Thyroid gland (tissue), 4 donors: ENCODE data around the gene ZNF598. TPM values are rescaled to one million over a fixed set of nuclear protein-coding genes. Genes with fewer than 3 reads are reported as not detected.
A peak's percentile ranks its signal among the peaks of the same experiment; 100 is the strongest.

Source experiments
- DNase-seq, 2 donors: peaks; one replicate each; pipeline ENCODE4 v3.0.0-alpha.2; 2019
- H3K27ac ChIP-seq, 3 donors: fragments of 200-600 bp; sonication (generic); 1 replicate in 2 of 3; 2 replicates in 1 of 3; pipeline ENCODE4 v1.5.1; 2016 to 2019; ENCODE audit warnings: mild to moderate bottlenecking in 1 of 3, moderate library complexity in 1 of 3
- H3K27me3 ChIP-seq: fragments of 200-600 bp; sonication (generic); one replicate; pipeline ENCODE4 v1.5.1; 2019
- H3K36me3 ChIP-seq, 2 donors: fragments of 200-600 bp; sonication (generic); one replicate each; pipeline ENCODE4 v1.5.1; 2016 to 2019
- H3K4me1 ChIP-seq, 2 donors: fragments of 200-600 bp; sonication (generic); one replicate each; pipeline ENCODE4 v1.5.1; 2017 to 2019
- H3K4me3 ChIP-seq, 3 donors: fragments of 200-600 bp; sonication (generic); replicated peaks in 1 of 3; 1 replicate in 2 of 3; 2 replicates in 1 of 3; pipeline ENCODE4 v1.5.1; 2016; ENCODE audit warnings: mild to moderate bottlenecking in 1 of 3
- H3K9me3 ChIP-seq: fragments of 200-600 bp; sonication (generic); one replicate; pipeline ENCODE4 v1.5.1; 2017
- POLR2A ChIP-seq, 2 donors: fragments of 450-650 bp; IDR thresholded peaks; one replicate each; pipeline ENCODE4 v1.6.1; 2017; ENCODE audit warnings: antibody characterized with exemption in 2 of 2, mild to moderate bottlenecking in 2 of 2, moderate library complexity in 1 of 2
- WGBS, 2 donors: methylation state at CpG; one replicate each; pipeline ENCODE4 v1.1.5; 2017; 5-methylcytosine and 5-hydroxymethylcytosine counted together
- intact Hi-C: fragments of 100-400 bp; cut with DNase I; formaldehyde crosslinking; loops from one replicate; pipeline ENCODE4 v1.15.1; 2023
- total RNA-seq, 4 donors: library from RNA; depleted of rRNA; stranded (reverse); fragments of >200 nt; gene quantifications; one replicate each; pipeline ENCODE4 v1.2.3, GENCODE V29; 2016
- TF ChIP-seq, protein P1 (sequence below), 6 experiments: fragments of 200-600 bp in 3 of 6; fragments of 450-650 bp in 3 of 6; sonication (generic) in 3 of 6; IDR thresholded peaks; one replicate each; pipeline ENCODE4 v1.5.1; 2016 to 2019; ENCODE audit warnings: antibody characterized with exemption in 6 of 6, mild to moderate bottlenecking in 2 of 6, inconsistent platforms in 1 of 6, moderate library complexity in 1 of 6

The ZNF598 gene
- total RNA-seq, 4 donors from 2014 or later = 19.0 to 38.4 (median 27.4) TPM

DNA sequence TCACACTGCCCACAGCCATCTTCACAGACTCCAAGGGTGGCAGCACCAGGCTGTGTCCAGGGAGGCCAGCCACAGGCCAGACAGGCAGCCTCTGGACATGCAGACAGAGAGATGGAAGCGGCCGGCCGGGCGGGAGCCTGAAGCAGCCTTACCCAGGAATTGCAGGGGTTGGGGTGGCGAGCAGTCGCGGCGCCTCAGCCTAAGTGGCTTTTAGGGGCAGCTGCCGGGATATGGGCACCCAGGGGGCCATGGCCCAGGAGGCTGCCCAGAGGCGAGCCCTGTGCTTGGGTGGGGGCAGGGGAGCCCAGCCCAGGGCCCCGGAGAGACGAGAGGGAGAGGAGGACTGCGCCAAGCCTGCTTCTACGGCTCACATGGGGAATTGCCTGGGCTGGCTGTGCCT is 15.6 kb upstream of the ZNF598 start:
- no peak overlapping the region for H3K27ac ChIP-seq
- no peaks in the 10 kb centered on the region for H3K9me3 ChIP-seq
- WGBS, 2 donors = 96 to 100% methylated on average over 3 to 14 of the region's 14 CpGs
- DNase-seq = no peak
- H3K27me3 ChIP-seq = peaks cover 4% of the 10 kb centered on the region
- H3K4me1 ChIP-seq = peaks cover 11 to 46% of the 10 kb centered on the region in 2 donors
- H3K4me3 ChIP-seq = no peak overlapping the region
- intact Hi-C loops = no loop called here
- H3K36me3 ChIP-seq = no peaks in the 10 kb centered on the region
- TF ChIP-seq, protein P1, sequence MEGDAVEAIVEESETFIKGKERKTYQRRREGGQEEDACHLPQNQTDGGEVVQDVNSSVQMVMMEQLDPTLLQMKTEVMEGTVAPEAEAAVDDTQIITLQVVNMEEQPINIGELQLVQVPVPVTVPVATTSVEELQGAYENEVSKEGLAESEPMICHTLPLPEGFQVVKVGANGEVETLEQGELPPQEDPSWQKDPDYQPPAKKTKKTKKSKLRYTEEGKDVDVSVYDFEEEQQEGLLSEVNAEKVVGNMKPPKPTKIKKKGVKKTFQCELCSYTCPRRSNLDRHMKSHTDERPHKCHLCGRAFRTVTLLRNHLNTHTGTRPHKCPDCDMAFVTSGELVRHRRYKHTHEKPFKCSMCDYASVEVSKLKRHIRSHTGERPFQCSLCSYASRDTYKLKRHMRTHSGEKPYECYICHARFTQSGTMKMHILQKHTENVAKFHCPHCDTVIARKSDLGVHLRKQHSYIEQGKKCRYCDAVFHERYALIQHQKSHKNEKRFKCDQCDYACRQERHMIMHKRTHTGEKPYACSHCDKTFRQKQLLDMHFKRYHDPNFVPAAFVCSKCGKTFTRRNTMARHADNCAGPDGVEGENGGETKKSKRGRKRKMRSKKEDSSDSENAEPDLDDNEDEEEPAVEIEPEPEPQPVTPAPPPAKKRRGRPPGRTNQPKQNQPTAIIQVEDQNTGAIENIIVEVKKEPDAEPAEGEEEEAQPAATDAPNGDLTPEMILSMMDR (IDR thresholded peaks at IDR 0.05) = no peak
- TF ChIP-seq POLR2A (IDR thresholded peaks at IDR 0.05) = no peak

DNA sequence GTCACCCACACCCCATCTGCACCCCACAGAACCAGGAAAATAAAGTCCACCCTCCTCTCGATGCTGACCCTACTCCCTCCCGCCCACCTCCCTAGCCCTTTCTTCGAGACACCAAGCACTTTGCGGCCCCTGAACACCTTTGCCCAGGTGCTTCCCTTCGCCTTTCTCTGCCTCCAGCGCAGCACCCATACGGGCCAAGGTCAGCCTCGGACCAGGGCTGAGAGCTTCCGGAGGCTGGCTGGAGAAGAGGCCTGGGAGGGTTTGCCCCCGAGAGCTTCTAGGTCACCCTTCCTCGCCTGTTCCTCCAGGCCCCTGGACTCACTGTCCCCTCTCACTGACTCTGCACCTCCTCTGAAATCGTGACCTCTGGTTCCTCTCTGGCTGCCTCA is 14.4 kb upstream of the ZNF598 start:
- H3K9me3 ChIP-seq = no peaks in the 10 kb centered on the region
- H3K27ac ChIP-seq = peak overlapping the region in 2 of 3 donors; percentile 31 to 37
- no peaks in the 10 kb centered on the region for H3K36me3 ChIP-seq
- no peak overlapping the region for H3K4me3 ChIP-seq
- no peak for TF ChIP-seq POLR2A (IDR thresholded peaks at IDR 0.05)
- DNase-seq = no peak
- WGBS, 2 donors = 87 to 97% methylated on average over 12 of the region's 12 CpGs
- peaks cover 11 to 56% of the 10 kb centered on the region in 2 donors for H3K4me1 ChIP-seq
- H3K27me3 ChIP-seq = peaks cover 7% of the 10 kb centered on the region
- intact Hi-C loops = loop anchor here (5.0 kb wide), 1 partner anchor 128 kb away; no protein-coding TSS in a partner anchor

DNA sequence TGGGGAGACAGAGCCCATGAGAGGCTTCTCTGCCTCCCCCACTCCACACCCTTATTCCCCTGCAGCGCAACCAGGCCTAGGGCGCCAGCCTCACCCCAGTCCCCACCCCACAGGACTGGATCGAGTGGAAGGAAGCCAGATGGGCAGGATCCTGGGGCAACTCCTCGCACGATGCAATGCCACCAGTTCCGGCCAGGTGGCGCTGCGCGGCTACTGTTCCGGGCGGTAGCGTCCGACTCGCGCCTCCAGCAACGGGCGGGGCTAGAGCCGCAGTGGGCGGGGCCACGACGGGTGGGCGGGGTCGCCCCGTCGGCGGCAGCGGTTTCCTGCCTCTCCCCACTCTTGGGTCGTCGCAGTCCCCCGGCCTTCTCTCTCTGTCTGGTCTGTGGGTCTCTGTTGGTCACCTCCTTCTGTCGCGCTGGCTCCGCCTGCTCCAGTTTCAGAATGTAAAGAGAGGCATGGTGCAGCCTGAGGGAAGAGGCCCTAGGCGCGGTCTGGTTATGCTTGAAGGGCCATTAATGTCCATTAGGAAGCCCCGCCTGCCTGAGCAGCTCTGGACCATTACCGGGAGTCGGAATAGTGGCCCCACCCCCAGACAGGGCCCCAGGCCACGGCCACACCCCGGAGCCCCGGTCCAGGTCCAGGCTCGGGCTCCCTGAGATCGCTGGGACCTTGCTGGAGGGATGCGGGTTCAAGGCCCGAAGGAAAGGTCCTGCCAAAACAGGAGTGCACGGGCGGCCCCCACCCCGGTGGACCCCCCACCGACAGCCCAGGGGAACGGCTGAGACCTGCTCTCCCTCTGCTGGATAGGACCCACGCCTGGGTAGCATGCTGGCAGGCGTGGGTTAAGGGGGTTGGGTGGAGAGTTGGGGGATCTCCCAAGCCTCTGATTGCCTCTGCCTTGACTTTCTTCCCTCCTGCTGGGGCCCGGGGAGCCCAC is 13.7 kb upstream of the ZNF598 start:
- intact Hi-C loops = loop anchor here (5.0 kb wide), 1 partner anchor 129 kb away; no protein-coding TSS in a partner anchor
- peak overlapping the region in 1 of 3 donors; percentile 17 for H3K4me3 ChIP-seq
- no peaks in the 10 kb centered on the region for H3K36me3 ChIP-seq
- H3K27me3 ChIP-seq = peaks cover 7% of the 10 kb centered on the region
- TF ChIP-seq, protein P1 (IDR thresholded peaks at IDR 0.05) = peak; percentile 89 to 99 (median 98)
- TF ChIP-seq POLR2A (IDR thresholded peaks at IDR 0.05) = peak in 1 of 2 donors; percentile 51
- H3K9me3 ChIP-seq = no peaks in the 10 kb centered on the region
- H3K27ac ChIP-seq = peak overlapping the region; percentile 31 to 68 (median 37)
- peak; percentile 91 for DNase-seq
- H3K4me1 ChIP-seq = peaks cover 11 to 50% of the 10 kb centered on the region in 2 donors
- WGBS, 2 donors = 9 to 27% methylated on average over 13 to 31 of the region's 53 CpGs

DNA sequence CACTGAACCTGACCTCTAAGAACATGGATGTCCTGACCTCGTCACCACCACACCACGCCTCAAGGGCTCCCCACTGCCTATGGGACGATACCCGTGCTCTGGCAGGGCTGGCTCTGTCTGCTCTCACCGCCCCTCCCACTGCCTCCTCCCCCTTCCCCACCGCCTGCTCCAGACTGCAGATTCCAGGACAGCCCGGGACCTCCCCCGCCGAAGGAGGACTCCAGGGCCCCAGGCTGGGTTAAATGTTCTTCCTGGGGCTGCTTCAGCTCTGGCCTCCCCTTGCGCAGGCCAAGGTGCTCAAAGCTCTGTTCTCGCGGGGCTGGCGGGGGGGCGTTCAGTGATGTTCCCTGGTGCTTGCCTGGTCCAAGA is 13.1 kb upstream of the ZNF598 start:
- Histone ChIP-seq H3K4me1 (peaks cover 11 to 43% of the 10 kb centered on the region in 2 donors), H3K27ac (no peak overlapping the region), H3K36me3 (no peaks in the 10 kb centered on the region), H3K9me3 (no peaks in the 10 kb centered on the region), H3K27me3 (peaks cover 7% of the 10 kb centered on the region), H3K4me3 (peak overlapping the region in 1 of 3 donors; percentile 11)
- peak; percentile 28 to 48 for DNase-seq
- TF ChIP-seq POLR2A (IDR thresholded peaks at IDR 0.05) = no peak
- TF ChIP-seq, protein P1 (IDR thresholded peaks at IDR 0.05) = no peak
- WGBS, 2 donors = 3% methylated on average over 4 to 14 of the region's 14 CpGs
- intact Hi-C loops = loop anchor here (5.0 kb wide), 1 partner anchor 130 kb away; no protein-coding TSS in a partner anchor

DNA sequence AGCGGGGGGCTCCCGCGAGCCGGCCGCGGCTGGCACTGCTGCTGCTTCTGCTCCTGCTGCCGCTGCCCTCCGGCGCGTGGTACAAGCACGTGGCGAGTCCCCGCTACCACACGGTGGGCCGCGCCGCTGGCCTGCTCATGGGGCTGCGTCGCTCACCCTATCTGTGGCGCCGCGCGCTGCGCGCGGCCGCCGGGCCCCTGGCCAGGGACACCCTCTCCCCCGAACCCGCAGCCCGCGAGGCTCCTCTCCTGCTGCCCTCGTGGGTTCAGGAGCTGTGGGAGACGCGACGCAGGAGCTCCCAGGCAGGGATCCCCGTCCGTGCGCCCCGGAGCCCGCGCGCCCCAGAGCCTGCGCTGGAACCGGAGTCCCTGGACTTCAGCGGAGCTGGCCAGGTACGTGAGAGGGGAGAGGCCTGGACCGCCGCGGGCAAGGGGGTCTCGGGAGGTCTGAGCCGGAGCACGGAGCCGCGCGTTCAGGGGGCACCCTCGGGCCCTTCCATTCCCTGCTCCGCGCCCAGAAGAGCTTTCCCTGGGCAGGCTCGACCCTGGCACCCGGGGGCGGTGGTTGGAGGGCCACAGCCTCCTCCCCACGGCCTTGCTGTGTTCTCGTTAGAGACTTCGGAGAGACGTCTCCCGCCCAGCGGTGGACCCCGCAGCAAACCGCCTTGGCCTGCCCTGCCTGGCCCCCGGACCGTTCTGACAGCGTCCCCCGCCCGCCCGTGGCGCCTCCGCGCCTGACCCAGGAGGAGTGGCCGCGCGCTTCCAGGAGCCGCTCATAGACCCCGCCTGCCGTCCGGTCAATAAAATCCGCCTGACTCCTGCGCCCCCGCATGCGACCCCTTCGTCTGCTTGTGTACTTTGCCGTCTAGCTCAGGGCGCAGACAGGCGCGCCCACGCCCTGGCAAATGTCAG is 10.6 kb upstream of the ZNF598 start:
- Histone ChIP-seq H3K4me1 (peaks cover 6 to 29% of the 10 kb centered on the region in 2 donors), H3K9me3 (no peaks in the 10 kb centered on the region), H3K36me3 (no peaks in the 10 kb centered on the region), H3K27ac (no peak overlapping the region), H3K27me3 (peaks cover 7% of the 10 kb centered on the region), H3K4me3 (no peak overlapping the region)
- intact Hi-C loops = loop anchor here (5.0 kb wide), 1 partner anchor 132 kb away; no protein-coding TSS in a partner anchor
- no peak for DNase-seq
- TF ChIP-seq POLR2A (IDR thresholded peaks at IDR 0.05) = no peak
- TF ChIP-seq, protein P1 (IDR thresholded peaks at IDR 0.05) = no peak
- WGBS, 2 donors = 0 to 1% methylated on average over 16 to 20 of the region's 96 CpGs
